ENCODE data around the gene PPARGC1A. TPM values are rescaled to one million over a fixed set of nuclear protein-coding genes. Genes with fewer than 3 reads are reported as not detected.

Gene PPARGC1A
- total RNA-seq, 1 donor from 2014 or later = 9.4 TPM

DNA sequence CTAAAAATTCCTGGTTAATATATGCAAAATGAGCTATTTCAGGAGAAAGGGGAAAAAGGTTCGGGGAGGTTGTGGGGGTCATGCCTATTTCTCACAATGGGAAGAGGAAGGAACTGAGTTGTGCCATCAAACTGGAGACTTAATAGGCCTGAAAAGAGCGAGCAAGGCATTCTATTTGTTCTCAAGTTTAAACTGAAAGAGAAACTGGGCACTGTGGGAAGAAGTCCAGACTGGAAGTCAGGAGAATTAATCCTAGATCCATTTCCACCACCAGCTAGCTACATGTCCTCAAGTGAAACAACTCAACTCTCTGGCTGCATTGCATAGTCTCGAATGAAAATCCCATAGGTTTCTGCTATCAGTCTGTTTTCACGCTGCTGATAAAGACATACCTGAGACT lies 50.6 kb downstream of the PPARGC1A start:
- no peak for DNase-seq (ENCODE audit: low spot score)

DNA sequence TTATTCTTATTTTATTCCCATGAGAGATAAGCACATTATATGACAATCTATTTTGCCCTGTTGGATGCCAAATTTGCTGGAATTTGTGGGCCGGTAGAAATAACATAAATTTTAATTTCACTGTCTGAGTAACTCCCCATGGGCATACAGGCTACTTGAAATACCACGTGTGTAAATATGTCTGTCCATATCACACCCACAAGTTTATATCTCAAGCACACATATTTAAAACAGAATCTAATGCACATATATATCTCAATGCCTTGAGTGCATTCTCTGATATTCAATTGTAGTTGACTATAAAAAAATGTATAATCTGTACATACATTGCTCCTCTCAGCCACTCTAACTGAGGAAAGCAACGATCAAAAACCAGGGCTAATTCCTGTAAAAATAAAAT lies 51.2 kb downstream of the PPARGC1A start:
- DNase-seq (ENCODE audit: low spot score) = no peak

DNA sequence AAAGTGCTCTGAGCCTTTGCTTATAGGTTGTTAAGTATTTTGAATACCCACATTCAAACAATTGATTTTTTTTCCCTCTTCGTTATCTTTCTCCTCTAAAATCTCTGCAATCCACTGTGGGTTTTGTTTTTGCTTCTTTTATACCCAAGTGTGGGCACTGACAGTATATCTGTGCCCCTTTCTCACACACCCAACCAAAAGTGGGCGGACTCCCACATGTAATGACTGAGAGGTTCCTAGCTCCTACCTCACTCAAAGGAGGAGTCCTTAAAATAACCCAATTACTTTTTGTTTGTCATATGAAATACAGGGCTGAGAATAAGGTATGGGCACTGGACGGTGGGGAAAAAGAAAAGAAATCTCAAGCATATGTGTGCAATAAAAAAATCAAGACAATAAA lies 51.7 kb downstream of the PPARGC1A start:
- DNase-seq (ENCODE audit: low spot score) = no peak

DNA sequence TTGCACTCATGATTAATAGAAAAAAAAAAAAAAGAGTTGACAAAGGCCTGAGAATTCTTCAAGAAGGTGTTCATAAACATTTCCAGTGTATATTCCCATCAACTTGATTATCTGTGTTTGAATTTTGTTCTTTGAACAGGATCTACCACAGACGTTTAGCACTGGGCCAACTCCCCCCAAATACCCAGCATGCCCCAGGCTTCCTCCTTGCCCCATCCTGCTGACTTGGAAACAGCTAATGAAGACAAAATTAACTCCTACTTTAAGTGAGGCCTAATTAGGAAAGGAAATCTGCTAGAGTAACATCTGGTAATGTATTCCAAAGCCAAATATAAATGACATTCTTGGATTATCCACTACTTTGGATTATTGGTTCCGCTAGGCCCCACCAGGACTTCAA lies 52.5 kb downstream of the PPARGC1A start:
- no peak for DNase-seq (ENCODE audit: low spot score)

DNA sequence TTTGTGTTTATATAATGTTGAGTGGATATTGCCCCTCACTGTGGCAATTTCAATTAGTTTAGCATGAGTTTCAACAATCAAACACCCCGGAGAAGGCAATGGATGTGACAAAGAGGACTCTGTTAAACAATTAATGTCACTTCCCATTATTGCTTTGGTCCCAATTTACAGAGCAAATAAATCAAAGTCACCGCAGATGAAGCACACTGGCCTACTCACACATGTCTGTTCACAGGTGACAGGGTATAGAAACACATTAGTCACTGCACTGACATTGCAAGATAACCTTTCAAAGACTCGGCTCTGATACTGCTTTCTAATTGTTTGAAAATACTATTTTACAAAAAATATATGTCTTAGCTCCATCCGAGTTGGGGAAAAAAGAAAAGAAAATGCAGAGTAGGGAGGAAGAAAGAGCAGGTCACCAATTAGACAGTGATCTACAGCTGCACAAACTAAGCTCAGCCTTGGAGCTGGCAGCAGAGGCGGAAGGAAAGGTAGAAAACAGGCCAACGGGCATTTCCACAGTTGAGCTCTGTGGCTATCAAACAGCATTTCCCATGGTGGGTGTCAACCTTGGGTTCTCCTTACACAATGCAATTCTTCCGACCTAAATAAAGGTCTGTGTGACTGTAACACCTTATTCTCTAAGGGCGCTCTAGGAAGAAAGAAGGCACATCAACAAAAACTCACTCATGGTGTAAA lies 53.9 kb downstream of the PPARGC1A start:
- DNase-seq (ENCODE audit: low spot score) = no peak

DNA sequence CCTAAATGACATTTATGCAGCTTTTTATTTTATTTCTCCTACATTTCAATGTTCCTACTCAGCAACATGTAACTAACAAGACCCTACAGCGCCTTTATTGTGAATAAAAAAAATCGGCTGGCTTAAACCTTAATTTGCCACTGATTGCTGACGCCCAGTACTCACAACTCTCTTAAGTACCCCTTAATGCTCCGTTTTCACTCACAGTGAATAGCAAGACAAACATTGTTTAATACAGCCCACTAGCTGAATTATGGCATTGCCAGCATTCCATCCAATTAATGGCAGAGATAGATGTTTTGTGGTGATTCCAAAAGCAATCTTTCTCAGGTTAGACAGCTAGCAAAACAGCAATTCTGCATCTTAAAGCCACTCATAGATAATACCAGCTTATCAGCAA lies 61.1 kb downstream of the PPARGC1A start:
- no peak for DNase-seq (ENCODE audit: low spot score)

DNA sequence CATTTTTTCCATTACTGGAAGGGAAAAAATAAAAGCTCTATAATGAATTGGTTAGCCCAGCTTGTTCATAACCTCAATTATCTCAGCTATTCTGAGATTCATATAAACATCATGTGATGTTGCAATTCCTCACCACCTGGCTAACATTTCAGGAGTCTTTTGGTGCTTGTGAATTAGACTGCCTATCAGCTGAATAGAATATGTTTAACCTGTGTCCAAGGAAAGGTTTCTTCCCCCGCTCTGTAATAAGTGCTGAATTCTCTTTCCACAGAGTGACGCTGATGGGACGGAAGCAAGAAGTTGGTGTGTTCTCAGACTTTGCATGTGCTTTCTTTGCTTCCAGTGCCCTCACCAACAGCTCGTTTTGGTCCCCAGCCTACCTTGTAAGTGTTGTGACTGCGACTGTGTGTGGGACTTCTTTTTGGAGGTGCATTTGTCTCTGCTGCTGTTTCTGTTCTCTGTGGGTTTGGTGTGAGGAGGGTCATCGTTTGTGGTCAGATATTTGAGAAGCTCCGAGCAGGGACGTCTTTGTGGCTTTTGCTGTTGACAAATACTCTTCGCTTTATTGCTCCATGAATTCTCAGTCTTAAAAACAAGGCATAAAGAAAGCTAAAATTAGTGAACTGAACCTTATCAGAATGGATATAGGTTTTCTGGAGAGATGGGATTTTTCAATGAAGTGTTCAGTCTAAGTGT lies 61.7 kb downstream of the PPARGC1A start:
- no peak for DNase-seq (ENCODE audit: low spot score)

DNA sequence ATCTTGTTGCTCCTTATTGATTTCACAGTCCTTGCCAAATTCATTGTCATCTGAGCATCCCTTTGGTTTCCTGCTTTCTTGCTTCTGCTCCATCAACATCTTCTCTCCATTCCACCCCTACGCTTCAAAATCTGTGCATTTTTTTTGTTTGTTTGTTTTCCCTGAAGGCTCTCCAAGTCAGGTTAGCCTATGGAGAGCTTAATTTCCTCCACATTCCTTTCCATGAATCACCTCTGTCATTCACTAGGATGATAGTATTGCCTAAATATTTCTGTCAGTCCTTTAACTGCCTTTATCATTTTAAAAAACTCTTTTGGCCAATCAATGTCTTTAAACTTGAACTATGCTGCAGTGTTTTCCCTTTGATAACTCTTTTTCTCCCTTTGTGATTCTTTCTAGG lies 67.7 kb downstream of the PPARGC1A start:
- no peak for DNase-seq (ENCODE audit: low spot score)

DNA sequence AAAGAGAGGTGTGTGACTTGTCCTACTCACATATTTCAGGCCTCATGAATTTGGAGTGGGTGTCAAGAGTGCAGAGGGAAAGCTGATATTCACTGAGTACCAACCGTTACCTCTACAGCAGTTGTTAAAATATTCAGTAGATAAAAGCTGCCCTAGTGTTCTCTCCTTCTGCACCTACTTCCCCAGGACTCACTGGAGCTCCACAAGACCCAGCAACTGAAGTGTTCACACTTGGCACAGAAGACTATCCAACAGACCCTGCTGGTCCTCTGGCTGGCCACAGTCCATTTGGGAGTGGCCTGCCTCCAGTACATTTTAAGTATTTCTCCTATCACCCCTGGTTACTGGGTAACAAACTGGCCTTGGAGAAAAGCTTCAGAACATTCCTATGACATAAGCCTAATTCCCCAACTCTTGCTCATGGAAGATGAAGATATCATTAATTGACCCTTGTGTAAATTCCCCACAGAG lies 70.8 kb downstream of the PPARGC1A start:
- DNase-seq (ENCODE audit: low spot score) = peak; percentile 8

DNA sequence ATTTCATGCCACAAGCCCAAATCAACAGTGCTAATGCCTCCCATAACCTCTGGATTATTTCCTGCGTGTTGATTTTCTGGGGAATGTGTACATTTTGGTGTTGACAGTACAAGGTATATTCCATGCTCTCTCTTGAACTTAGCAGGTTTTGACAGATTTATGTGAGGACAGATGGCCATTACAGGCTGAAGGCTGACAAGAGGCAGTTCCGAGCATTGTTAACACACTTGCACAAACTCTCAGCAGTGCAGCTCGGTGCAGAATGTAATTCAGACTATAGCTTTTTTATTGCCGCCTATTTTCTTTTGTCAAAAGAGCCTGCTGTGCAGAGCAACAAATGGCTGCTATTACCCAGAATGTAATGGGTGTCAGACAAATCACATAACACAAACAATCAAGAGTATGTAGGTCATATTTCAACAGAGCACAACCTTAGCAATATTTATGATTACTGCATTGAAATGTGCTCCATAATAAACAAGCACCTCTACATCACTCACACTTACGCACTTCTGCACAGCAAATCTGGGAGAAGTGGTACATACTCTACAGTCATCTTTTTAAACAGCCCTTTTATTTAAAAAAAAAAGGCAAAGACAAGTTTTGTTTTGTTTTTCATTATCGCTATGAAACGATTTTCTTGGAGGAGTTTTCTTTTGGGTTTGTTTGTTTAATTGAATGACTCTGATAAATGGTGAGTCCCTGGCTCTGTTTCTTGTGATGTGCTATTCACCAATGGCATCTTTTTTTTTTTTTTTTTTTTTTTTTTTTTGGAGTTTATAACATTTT lies 71.6 kb downstream of the PPARGC1A start:
- DNase-seq (ENCODE audit: low spot score) = no peak

DNA sequence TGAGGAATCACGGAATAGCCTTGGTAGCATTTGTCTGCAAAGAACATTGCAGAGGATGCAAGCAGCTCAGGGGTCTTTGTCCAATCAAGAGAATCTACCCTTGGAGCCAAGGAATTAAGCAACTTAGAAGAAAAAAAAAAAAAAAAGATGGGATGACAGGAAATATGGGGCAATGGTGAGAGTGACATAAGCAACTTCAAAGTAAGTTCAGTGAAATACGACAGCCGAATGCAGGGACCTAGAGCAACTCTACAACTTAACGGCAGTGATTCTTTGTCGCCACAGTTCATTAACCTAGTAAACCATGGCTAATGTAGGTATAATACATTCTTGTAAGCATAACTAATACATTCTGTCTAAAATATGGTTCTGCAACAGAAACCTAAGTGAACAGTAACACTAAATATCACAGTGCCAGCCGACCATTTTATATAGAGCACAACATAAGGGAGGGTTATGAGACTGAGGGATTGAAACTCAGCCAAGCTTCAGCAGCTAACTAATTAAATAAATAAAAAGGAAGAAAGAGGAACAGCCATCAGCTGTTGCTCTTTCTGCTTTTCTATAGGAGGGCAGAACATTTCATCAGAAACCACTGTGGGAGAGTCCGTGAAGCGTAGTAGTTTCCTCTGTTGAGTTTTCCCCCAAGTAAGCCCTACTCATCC lies 74.7 kb downstream of the PPARGC1A start:
- DNase-seq (ENCODE audit: low spot score) = no peak

DNA sequence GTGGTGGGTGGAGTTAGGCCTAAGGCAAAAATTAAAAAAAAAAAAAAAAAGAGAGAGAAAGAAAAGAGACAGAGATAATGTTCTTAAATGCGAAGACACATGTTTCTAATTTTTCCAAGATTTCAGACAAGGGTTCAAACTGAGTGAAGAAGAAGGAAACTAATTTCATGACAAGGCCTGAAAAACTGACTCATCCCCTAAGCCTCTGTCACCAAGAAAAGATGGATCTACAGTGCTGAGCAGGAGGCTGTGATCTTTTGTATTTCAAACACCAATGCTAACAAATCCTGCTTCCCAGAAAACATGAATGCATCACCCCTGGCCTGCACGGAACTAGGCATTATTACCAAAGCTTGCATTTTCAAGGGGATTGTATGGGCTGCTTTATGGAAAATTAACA lies 75.3 kb downstream of the PPARGC1A start:
- DNase-seq (ENCODE audit: low spot score) = no peak

DNA sequence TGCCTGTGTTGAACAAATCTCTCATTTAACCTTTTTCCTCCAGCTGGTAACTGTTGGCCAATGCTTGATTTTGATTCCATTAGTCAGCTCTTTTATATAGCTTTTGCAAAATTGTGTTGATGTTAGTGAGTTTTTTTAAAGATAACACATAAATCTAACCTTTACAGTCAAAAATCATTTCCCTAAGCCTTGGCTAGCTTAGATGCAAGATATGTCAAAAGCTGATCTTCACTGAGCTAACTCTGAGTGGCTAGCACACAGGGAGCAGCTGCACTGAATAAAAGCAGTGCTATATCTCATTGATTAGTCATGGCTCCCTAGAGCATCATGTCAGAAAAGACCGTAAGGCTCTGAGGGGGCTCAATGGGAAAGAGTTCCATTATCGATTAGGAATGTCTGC lies 78.7 kb downstream of the PPARGC1A start:
- no peak for DNase-seq (ENCODE audit: low spot score)

DNA sequence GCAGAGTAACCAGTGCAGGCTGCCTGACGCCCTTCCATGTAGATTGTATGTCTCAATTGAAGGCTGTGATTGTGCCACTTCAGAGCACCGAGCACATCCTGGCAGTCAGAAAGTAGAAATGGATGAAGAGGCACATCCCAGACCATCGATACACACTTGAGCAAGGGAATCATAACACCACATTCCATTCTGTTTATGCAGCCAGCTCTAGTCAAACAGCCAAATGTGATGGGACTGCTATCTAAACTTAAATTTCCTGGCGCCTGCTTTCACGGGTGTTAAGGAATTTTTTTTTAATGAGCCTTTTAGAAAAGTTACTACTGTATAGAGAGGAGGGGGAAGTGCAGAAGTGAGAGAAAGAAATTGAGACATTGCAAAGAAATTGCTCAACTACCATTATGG lies 84.4 kb downstream of the PPARGC1A start:
- DNase-seq (ENCODE audit: low spot score) = no peak

DNA sequence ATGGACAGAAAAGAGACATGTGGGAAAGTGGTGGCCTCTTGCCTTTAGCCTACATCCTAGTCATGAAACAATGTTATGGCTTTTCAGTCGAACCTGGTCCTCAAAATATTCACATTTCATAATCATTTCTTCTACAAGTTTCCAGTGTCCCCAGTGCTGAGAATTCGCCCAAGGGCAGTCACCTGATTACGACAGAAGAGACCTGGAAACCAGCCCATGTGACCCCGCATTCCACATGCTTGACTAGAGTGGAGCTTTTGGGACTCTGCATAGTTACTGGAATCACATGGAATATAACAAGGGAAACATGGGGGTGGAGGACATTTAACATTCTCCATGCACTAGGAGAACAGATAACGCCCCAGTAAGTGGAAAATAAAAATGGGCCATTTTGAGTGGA lies 100.1 kb downstream of the PPARGC1A start:
- no peak for DNase-seq (ENCODE audit: low spot score)

DNA sequence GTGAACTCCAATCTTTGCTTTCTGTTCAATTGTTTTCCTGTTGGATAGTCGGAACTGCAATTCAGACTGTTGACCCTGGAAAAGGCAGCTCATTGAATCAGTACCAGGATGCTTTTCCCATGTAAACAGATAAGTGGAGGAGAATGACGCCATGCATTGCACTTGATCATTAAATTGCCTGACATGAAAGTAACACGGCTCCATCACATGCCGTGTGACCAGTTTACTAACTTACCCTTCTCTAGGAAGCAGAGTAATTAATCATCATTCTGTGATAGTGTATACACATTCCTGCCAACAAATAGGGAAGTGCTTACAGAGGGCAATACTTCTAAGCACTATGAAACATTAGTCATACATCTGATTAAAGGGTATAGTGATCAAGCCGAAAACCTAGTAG lies 101.4 kb downstream of the PPARGC1A start:
- no peak for DNase-seq (ENCODE audit: low spot score)

DNA sequence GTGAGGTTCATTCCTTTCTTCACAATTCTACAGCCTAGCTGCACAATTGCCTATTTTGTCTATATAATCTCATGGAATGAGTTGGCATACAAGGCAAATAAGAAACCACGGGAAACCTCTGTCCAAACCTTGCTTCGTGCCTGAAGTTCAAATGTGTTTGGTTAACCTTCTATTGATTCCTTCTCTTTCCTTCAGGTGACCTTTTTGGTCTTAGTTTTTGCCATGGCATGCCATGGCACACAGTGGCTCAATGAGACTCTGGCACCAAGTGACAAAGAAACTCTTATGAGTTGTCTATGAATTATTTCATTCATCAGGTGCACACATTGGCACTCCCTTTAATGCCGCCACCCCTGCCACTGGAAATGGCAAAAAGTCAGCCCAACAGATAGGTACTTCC lies 101.8 kb downstream of the PPARGC1A start:
- DNase-seq (ENCODE audit: low spot score) = no peak

DNA sequence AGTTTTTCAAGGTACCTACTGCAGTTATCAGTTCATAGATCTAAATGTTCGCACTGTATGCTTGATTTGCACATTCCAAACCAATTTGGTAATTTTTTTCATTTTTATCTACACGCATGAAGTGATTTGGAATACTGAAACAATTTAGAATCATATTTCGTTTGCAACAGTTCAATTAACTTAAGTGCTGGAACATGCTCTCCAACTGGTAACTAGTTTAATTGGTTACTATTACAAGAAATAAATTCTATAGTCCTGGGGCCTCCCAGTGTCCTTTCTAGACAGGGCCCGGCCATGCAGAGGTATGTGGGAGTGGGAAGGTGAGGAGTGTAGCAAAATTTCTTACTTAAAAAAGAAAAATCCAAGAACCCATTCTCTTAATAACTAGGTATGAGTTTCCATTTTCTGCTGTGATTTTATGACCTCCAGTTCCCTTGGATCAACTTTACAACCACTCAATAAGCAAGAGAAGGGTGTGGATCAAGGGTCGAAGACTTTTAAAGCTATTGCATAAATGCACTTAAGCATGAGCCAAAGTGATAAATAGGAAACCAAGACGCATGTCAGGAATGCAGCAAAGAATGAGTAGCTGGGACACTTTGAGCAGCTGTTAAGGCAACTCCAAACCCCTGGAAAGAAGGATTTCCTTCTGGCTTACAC lies 106.9 kb downstream of the PPARGC1A start:
- DNase-seq (ENCODE audit: low spot score) = no peak

DNA sequence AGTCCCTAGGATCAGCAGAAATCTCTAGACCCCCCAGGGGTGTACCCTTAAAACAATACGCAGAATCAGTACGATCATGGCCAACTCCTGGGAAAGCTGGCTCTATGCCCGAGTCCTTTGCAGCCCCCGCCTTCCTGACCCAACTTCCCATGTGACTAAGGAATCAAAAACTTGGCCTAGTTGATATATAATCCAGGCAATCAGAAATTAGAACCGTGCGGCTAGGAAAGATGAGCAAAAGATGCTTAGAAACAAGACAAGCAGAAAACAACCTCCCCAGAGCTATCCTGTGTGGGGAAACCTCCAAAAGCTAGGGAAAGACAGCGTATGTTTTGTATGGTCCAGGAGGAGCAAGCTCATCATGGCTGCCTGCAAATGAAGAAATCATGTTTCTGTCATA lies 110.0 kb downstream of the PPARGC1A start:
- no peak for DNase-seq (ENCODE audit: low spot score)

DNA sequence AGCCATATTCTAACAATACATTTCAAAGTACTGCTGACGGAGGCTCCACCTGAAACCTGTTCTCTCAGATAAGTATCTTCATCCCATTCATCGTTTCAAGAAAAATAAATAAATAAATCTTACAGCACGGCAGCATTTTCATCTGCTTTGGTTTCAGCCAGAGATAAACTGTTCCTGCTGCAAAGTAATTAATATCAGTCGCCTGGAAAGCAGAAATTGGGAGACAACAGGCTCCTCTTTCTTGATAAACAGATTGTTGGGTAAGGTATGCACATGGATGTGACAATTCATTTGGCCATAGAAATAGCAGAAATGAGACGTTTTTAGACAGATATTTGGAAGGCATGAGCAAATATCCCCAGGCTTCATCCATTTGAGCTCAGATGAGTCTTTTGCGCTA lies 110.4 kb downstream of the PPARGC1A start:
- no peak for DNase-seq (ENCODE audit: low spot score)

DNA sequence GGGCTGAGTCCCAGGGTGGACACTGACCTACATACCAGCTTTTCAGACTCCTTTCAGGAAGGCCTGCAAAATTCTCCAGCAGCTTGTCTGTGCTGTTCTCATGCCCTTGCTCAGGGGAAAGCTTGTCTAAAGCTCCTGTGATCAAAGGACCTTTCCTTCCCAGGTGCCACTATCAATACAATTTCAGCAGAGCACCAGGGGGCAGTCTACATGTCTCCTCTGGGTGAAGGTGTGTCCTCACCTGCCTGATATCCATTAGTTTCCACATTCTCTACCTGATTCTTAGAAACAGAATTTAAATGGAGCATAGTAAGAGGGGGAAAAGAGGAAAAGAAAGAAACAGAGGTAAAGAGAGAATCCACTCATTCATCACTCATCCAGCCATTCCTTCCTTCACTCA lies 114.2 kb downstream of the PPARGC1A start:
- no peak for DNase-seq (ENCODE audit: low spot score)

DNA sequence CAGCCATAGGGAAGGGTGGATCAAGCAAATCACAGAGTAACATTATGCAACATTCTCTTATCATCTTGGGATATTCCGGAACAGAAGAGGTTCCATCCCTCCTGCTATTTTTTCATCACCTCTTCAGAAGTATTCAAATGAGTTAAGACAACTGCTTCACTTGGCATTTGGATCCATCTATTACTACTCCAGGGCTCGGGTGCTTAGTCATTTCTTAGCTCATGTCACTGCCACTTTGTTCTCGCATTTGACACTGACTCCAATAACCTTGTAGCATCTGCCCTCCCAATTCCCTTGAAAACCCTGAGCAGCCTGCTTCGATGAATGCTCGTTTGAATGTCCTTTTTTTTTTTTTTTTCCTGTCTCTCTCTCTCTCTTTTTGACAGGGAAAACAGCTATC lies 114.9 kb downstream of the PPARGC1A start:
- no peak for DNase-seq (ENCODE audit: low spot score)
